ENCODE data around the gene NAA20. TPM values are rescaled to one million over a fixed set of nuclear protein-coding genes. Genes with fewer than 3 reads are reported as not detected.

Gene NAA20
- polyA plus RNA-seq, 3 donors = 39.4 to 103 (median 94.0) TPM

- Mint-ChIP-seq H3K4me1 (peaks cover 8% of the 10 kb centered on the region), H3K27me3 (ENCODE audit: low read depth in 3 of 3) (peaks cover 3 to 11% (median 5%) of the 10 kb centered on the region in 3 donors), H3K9me3 (peaks cover 0 to 2% (median 0%) of the 10 kb centered on the region in 7 donors), H3K4me3 (no peak overlapping the region), H3K36me3 (no peaks in the 10 kb centered on the region), H3K27ac (no peak overlapping the region)
- no peak overlapping the region for H3K4me2 ChIP-seq (replicated peaks; ENCODE audit: extremely low read depth, low read length, poor library complexity, severe bottlenecking)
- DNase-seq = no peak
- 80% methylated on average over 10 of the region's 15 CpGs for WGBS (ENCODE audit: insufficient coverage)
- H3K27ac ChIP-seq (ENCODE audit: low read depth in 1 of 2, low read length in 2 of 2) = no peak overlapping the region
- H3K36me3 ChIP-seq (replicated peaks in 1 of 2; ENCODE audit: control insufficient read depth in 1 of 2, insufficient read depth in 2 of 2, low read length in 2 of 2) = no peaks in the 10 kb centered on the region
- no peaks in the 10 kb centered on the region for H4K20me1 ChIP-seq (ENCODE audit: insufficient read depth, low read length)
- no peaks in the 10 kb centered on the region for H3K27me3 ChIP-seq (ENCODE audit: control insufficient read depth in 2 of 2, insufficient read depth in 2 of 2, low read length in 2 of 2)
- no peaks in the 10 kb centered on the region for H3K4me1 ChIP-seq (ENCODE audit: control insufficient read depth in 1 of 2, insufficient read depth in 2 of 2, low read length in 2 of 2)
- intact Hi-C loops (cut with micrococcal nuclease) = no loop called here
- H3K9me3 ChIP-seq (replicated peaks in 1 of 2; ENCODE audit: control insufficient read depth in 1 of 2, insufficient read depth in 1 of 2, low read length in 2 of 2) = no peaks in the 10 kb centered on the region
- H2AFZ ChIP-seq (ENCODE audit: insufficient read depth, low read depth, low read length, poor library complexity, severe bottlenecking) = no peak overlapping the region
- no peak overlapping the region for H3K4me3 ChIP-seq (replicated peaks in 1 of 3; ENCODE audit: low read depth in 2 of 3, low read length in 3 of 3)
- TF ChIP-seq, protein P1, sequence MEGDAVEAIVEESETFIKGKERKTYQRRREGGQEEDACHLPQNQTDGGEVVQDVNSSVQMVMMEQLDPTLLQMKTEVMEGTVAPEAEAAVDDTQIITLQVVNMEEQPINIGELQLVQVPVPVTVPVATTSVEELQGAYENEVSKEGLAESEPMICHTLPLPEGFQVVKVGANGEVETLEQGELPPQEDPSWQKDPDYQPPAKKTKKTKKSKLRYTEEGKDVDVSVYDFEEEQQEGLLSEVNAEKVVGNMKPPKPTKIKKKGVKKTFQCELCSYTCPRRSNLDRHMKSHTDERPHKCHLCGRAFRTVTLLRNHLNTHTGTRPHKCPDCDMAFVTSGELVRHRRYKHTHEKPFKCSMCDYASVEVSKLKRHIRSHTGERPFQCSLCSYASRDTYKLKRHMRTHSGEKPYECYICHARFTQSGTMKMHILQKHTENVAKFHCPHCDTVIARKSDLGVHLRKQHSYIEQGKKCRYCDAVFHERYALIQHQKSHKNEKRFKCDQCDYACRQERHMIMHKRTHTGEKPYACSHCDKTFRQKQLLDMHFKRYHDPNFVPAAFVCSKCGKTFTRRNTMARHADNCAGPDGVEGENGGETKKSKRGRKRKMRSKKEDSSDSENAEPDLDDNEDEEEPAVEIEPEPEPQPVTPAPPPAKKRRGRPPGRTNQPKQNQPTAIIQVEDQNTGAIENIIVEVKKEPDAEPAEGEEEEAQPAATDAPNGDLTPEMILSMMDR (IDR thresholded peaks at IDR 0.05) = no peak
- no peak overlapping the region for H3K9ac ChIP-seq (ENCODE audit: insufficient read depth, low read length, poor library complexity, severe bottlenecking)
- no peaks in the 10 kb centered on the region for H3K79me2 ChIP-seq (ENCODE audit: insufficient read depth, low read length)
Observed at GRCh38 chr20:20073801-20074371, 56.7 kb downstream of the NAA20 start.

- H3K4me1 ChIP-seq (ENCODE audit: control insufficient read depth in 1 of 2, insufficient read depth in 2 of 2, low read length in 2 of 2) = no peaks in the 10 kb centered on the region
- intact Hi-C loops (cut with micrococcal nuclease) = no loop called here
- H3K27me3 ChIP-seq (ENCODE audit: control insufficient read depth in 2 of 2, insufficient read depth in 2 of 2, low read length in 2 of 2) = no peaks in the 10 kb centered on the region
- H3K27ac Mint-ChIP-seq = no peak overlapping the region
- H3K9me3 ChIP-seq (replicated peaks in 1 of 2; ENCODE audit: control insufficient read depth in 1 of 2, insufficient read depth in 1 of 2, low read length in 2 of 2) = no peaks in the 10 kb centered on the region
- no peaks in the 10 kb centered on the region for H4K20me1 ChIP-seq (ENCODE audit: insufficient read depth, low read length)
- H3K27me3 Mint-ChIP-seq (ENCODE audit: low read depth in 3 of 3) = peaks cover 3 to 11% (median 5%) of the 10 kb centered on the region in 3 donors
- no peak overlapping the region for H3K9ac ChIP-seq (ENCODE audit: insufficient read depth, low read length, poor library complexity, severe bottlenecking)
- H3K36me3 Mint-ChIP-seq = no peaks in the 10 kb centered on the region
- H3K4me3 Mint-ChIP-seq = no peak overlapping the region
- no peak for DNase-seq
- H3K36me3 ChIP-seq (replicated peaks in 1 of 2; ENCODE audit: control insufficient read depth in 1 of 2, insufficient read depth in 2 of 2, low read length in 2 of 2) = no peaks in the 10 kb centered on the region
- H3K27ac ChIP-seq (ENCODE audit: low read depth in 1 of 2, low read length in 2 of 2) = no peak overlapping the region
- peaks cover 5% of the 10 kb centered on the region for H3K4me1 Mint-ChIP-seq
- no peak overlapping the region for H2AFZ ChIP-seq (ENCODE audit: insufficient read depth, low read depth, low read length, poor library complexity, severe bottlenecking)
- TF ChIP-seq, protein P1 (IDR thresholded peaks at IDR 0.05) = no peak
- 90% methylated on average over 2 of the region's 4 CpGs for WGBS (ENCODE audit: insufficient coverage)
- no peak overlapping the region for H3K4me3 ChIP-seq (replicated peaks in 1 of 3; ENCODE audit: low read depth in 2 of 3, low read length in 3 of 3)
- peaks cover 0 to 2% (median 0%) of the 10 kb centered on the region in 7 donors for H3K9me3 Mint-ChIP-seq
- no peak overlapping the region for H3K4me2 ChIP-seq (replicated peaks; ENCODE audit: extremely low read depth, low read length, poor library complexity, severe bottlenecking)
- H3K79me2 ChIP-seq (ENCODE audit: insufficient read depth, low read length) = no peaks in the 10 kb centered on the region
Observed at GRCh38 chr20:20075032-20075431, 57.9 kb downstream of the NAA20 start.
